Measurements from ENCODE around the gene PGM5. TPM values are rescaled to one million over a fixed set of nuclear protein-coding genes. Genes with fewer than 3 reads are reported as not detected.

Gene PGM5
- total RNA-seq, 1 donor from 2014 or later = not detected

DNA sequence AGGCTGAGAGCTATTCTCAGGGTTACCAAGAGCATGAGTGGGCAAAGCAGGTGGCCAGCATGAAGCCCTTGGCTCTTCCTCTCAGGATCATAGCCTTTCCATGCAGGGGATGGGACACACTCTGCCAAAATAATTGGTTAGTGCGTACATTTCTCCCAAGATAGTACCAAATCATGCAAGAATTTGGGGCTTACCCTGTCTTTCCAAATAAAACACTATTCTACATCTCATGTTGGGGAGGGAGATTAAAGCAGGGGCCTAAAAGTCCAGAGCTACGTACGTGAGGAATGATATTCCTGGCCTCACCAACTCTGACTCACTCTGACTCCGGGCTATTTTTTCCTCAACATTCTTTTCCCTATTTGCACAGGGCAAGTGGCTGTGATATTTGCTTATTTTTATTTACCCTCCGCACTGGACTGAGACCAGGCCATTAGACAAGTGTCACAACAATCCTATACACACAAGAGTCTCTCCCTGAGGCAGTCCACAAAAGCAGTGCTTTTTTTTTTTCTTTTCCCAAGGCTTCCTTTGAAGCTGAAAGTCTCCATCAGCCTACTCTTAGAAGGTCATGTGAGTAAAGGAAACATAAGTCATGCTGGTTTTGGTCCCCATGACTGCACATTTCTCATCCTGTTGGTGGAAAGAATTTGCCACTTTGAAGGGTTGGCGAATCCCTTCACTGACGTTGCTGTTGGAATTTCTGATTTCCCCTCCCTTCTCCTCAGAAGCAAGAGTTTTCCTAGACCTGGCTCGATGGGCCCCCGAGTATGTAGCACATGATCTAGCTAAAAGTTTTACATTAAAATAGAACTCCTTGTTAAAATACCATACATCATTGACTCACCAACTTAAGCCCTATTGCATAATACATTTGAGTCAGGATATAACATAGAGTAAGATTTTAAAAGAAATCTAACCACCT lies 144.3 kb downstream of the PGM5 start:
- Mint-ChIP-seq H3K36me3 (ENCODE audit: low read depth) (no peaks in the 10 kb centered on the region), H3K9me3 (ENCODE audit: low read depth) (no peaks in the 10 kb centered on the region), H3K4me3 (ENCODE audit: unreplicated experiment) (no peak overlapping the region), H3K27me3 (ENCODE audit: low read depth) (peaks cover 9% of the 10 kb centered on the region), H3K4me1 (ENCODE audit: low read depth) (peaks cover 11% of the 10 kb centered on the region), H3K27ac (ENCODE audit: unreplicated experiment) (peak overlapping the region; percentile 73)
- no peak for TF ChIP-seq CTCF (IDR thresholded peaks at IDR 0.05)
- DNase-seq (ENCODE audit: low spot score) = no peak

- Mint-ChIP-seq H3K27me3 (ENCODE audit: low read depth) (peaks cover 9% of the 10 kb centered on the region), H3K36me3 (ENCODE audit: low read depth) (no peaks in the 10 kb centered on the region)
Measured at GRCh38 chr9:68502279-68502678, 145.9 kb downstream of the PGM5 start.

DNA sequence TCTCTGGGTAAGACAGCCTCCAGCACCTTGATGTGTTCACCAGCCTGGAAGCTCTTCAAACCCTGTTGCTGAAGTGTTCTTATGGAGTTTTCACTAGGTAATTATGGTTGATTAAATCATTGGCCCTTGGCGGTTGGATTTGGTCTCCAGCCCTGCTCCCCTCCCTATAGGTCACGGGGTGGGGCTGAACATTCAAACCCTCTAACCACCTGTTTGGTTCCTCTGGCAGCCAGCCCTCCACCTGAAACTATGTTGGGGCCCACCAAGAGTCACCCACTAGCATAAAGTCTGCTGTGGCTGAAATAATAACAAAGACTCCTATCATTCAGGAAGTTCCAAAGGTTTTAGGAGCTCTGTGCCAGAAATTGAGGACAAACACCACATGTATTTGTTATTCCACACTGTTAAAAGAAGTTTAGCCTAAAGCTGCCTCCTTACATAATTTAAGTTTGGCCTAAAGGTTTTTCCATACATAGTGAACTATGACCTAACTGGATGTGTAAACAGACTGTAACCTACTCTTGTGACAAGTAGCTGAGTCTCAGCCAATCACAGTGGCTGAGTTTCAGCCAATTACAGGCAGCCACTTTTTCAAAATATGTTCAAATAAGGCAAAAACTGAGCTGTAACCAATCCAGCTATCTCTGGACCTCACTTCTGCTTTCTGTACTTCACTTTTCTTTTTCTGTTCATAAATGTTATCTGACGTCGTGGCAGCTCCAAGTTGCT lies 149.4 kb downstream of the PGM5 start:
- Mint-ChIP-seq H3K27me3 (ENCODE audit: low read depth) (peaks cover 5% of the 10 kb centered on the region), H3K36me3 (ENCODE audit: low read depth) (no peaks in the 10 kb centered on the region), H3K9me3 (ENCODE audit: low read depth) (no peaks in the 10 kb centered on the region), H3K4me1 (ENCODE audit: low read depth) (peaks cover 4% of the 10 kb centered on the region), H3K27ac (ENCODE audit: unreplicated experiment) (no peak overlapping the region), H3K4me3 (ENCODE audit: unreplicated experiment) (no peak overlapping the region)
- no peak for TF ChIP-seq CTCF (IDR thresholded peaks at IDR 0.05)
- DNase-seq (ENCODE audit: low spot score) = no peak

More at GRCh38 chr9:68502279-68502678, 145.9 kb downstream of the PGM5 start:
- TF ChIP-seq CTCF (IDR thresholded peaks at IDR 0.05) = no peak
- H3K4me3 Mint-ChIP-seq (ENCODE audit: unreplicated experiment) = no peak overlapping the region
- peaks cover 11% of the 10 kb centered on the region for H3K4me1 Mint-ChIP-seq (ENCODE audit: low read depth)
- H3K9me3 Mint-ChIP-seq (ENCODE audit: low read depth) = no peaks in the 10 kb centered on the region
- no peak for DNase-seq (ENCODE audit: low spot score)
- H3K27ac Mint-ChIP-seq (ENCODE audit: unreplicated experiment) = no peak overlapping the region

- Mint-ChIP-seq H3K27me3 (ENCODE audit: low read depth) (peaks cover 5% of the 10 kb centered on the region), H3K4me1 (ENCODE audit: low read depth) (no peaks in the 10 kb centered on the region), H3K9me3 (ENCODE audit: low read depth) (no peaks in the 10 kb centered on the region), H3K27ac (ENCODE audit: unreplicated experiment) (no peak overlapping the region), H3K36me3 (ENCODE audit: low read depth) (no peaks in the 10 kb centered on the region), H3K4me3 (ENCODE audit: unreplicated experiment) (no peak overlapping the region)
- no peak for DNase-seq (ENCODE audit: low spot score)
- no peak for TF ChIP-seq CTCF (IDR thresholded peaks at IDR 0.05)
Measured at GRCh38 chr9:68506551-68506950, 150.1 kb downstream of the PGM5 start.

- Mint-ChIP-seq H3K4me3 (ENCODE audit: unreplicated experiment) (no peak overlapping the region), H3K4me1 (ENCODE audit: low read depth) (no peaks in the 10 kb centered on the region), H3K27me3 (ENCODE audit: low read depth) (peaks cover 5% of the 10 kb centered on the region), H3K9me3 (ENCODE audit: low read depth) (no peaks in the 10 kb centered on the region), H3K36me3 (ENCODE audit: low read depth) (no peaks in the 10 kb centered on the region), H3K27ac (ENCODE audit: unreplicated experiment) (no peak overlapping the region)
- DNase-seq (ENCODE audit: low spot score) = no peak
- peak; percentile 81 for TF ChIP-seq CTCF (IDR thresholded peaks at IDR 0.05)
Measured at GRCh38 chr9:68507130-68507805, 150.9 kb downstream of the PGM5 start.

All from chondrocyte (in vitro differentiated cells).